Coronary artery (tissue), 2 donors: ENCODE data around the gene SEMA4A.

Experiments used
- DNase-seq: peaks from one replicate; pipeline ENCODE4 v3.0.0-alpha.2; 2017; ENCODE audit warnings: low spot score
- H3K27ac ChIP-seq, 2 donors: fragments of 200-600 bp; sonication (generic); one replicate each; pipeline ENCODE4 v1.5.1; 2016 to 2019
- H3K4me3 ChIP-seq: fragments of 200-600 bp; sonication (generic); 2 replicates; pipeline ENCODE4 v1.5.1; 2016; ENCODE audit warnings: mild to moderate bottlenecking, moderate library complexity
- TF ChIP-seq, protein P1 (sequence below): fragments of 200-600 bp; sonication (generic); IDR thresholded peaks from one replicate; pipeline ENCODE4 v1.5.1; 2019; ENCODE audit warnings: antibody characterized with exemption

Gene SEMA4A

DNA sequence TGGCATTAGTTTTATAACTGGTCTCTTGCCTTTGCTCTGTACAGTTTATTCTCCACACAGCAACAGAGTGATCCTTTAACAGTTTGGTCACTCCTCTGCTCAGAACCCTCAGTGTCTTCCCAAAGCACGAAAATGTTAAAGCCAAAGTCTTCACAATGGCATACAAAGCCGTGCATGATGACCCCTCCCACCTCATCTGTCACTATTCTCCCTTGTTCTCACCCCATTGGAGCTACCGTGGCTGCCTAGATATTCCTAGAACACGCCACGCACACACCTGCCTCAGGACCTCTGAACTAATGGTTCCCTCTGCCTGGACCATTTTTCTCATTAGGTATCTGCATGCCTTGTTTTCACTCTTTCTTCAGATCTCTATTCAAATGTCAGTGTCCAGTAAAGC lies 8.6 kb upstream of the SEMA4A start:
- DNase-seq: no peak
- TF ChIP-seq, protein P1, sequence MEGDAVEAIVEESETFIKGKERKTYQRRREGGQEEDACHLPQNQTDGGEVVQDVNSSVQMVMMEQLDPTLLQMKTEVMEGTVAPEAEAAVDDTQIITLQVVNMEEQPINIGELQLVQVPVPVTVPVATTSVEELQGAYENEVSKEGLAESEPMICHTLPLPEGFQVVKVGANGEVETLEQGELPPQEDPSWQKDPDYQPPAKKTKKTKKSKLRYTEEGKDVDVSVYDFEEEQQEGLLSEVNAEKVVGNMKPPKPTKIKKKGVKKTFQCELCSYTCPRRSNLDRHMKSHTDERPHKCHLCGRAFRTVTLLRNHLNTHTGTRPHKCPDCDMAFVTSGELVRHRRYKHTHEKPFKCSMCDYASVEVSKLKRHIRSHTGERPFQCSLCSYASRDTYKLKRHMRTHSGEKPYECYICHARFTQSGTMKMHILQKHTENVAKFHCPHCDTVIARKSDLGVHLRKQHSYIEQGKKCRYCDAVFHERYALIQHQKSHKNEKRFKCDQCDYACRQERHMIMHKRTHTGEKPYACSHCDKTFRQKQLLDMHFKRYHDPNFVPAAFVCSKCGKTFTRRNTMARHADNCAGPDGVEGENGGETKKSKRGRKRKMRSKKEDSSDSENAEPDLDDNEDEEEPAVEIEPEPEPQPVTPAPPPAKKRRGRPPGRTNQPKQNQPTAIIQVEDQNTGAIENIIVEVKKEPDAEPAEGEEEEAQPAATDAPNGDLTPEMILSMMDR: no peak
- Histone ChIP-seq H3K27ac (no peak overlapping the region), H3K4me3 (no peak overlapping the region)

DNA sequence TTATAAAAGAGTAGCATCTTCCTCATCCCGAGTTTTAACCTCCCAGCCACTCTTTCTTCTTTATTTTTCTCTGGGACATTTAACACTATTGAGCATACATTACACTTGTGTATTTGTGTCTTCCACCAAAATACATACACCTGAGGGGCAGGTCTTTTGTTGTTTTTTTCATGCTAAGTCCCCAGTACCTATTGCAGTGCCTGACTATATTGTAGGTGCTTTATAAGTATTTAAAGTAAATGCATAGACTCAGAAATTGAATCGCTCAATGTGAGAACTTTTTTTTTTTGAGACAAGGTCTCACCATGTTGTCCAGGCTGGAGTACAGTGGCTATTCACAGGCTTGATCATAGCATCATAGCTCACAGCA lies 7.8 kb upstream of the SEMA4A start:
- no peak overlapping the region for H3K27ac ChIP-seq
- TF ChIP-seq, protein P1: no peak
- no peak overlapping the region for H3K4me3 ChIP-seq
- no peak for DNase-seq

DNA sequence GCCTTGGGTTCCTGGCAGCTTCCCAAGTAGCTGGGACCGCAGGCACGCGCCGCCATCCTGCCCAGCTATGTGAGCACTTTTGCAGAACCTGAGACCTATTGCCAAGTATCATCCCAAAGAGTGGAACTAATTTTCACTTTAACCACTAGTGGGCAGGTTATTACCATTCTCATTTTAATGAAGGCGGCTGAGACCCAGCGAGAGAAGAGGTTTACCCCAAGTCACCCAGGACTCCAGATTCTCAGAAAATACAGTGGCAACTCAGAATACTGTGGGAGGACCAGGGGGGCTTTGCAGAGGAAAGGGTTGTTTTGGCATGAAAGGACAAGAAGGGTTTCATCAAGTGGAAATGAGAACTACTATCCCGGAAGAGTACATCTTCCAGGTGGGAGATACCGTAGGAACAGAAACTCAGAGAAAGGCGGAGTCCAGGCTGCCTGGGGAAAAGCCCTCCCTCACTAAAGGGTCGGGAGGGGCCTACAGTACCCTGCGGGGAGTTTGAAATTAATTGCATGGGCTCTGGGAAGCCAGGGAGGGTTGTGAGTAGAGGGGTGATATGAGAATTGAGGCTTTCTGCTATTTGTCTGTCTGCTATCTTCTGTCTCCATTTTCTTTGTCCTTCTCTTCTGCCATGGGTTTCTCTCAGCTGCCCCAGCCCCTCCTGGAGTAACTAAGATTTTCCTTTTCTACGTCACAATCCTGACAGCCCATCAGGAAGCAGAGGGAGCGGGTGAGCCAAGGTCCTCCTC lies 7.2 kb upstream of the SEMA4A start:
- Histone ChIP-seq H3K4me3 (peak overlapping the region; percentile 31), H3K27ac (no peak overlapping the region)
- DNase-seq: no peak
- TF ChIP-seq, protein P1: peak; percentile 36

DNA sequence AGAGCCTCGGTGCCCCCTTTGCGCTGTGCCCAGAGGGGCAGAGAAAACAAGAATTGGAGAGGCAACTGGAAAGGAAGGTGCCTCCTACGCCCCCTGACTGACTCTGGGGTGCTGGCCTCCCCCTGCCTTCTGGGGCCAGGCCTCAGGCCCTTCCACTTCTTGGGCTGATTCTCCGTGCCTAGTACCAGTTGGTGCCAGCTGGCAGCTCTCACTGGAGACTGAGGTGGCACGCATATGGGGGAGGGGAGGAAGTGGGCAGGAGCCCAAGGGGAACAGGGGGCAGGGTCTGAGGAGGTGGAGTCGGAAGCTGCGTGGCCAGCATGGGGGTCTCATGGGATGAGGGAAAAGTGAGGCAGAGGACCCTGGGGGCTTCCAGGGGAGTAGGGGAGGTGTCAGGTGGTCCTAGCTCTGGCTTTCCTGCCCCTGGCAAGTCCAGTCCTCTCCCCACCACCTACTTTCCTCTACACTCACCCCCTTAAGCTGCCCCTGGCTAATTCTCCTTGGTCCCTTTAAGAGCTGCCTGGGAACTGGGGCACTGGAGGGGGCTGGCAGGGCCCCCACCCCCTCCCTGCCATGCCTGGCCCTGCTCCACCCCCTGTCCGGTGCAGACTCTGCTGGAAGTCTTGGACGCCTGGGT lies 6.5 kb upstream of the SEMA4A start:
- no peak overlapping the region for H3K4me3 ChIP-seq
- no peak for DNase-seq
- TF ChIP-seq, protein P1: no peak
- H3K27ac ChIP-seq: no peak overlapping the region

DNA sequence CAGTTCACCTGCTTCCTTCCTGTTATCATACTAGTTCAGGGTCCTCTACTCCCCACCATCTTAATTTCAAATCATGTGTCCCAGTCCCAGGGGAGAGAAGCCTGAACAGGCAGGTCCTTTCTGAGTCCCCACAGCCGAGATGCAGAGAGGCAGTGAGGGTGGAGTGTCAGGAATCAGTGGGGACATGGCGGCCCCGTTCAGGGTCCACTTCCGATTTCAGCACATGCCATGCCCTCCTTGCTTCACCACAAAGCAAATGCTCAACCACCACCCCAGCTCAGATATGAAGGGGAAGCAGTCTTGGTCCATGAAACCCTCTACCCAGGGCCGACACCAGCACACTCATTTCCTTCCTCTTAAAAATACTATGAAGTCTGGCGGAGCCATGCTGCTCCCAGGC lies 5.2 kb upstream of the SEMA4A start:
- TF ChIP-seq, protein P1: no peak
- H3K27ac ChIP-seq: peak overlapping the region in 1 of 2 donors; percentile 43
- no peak for DNase-seq
- no peak overlapping the region for H3K4me3 ChIP-seq

DNA sequence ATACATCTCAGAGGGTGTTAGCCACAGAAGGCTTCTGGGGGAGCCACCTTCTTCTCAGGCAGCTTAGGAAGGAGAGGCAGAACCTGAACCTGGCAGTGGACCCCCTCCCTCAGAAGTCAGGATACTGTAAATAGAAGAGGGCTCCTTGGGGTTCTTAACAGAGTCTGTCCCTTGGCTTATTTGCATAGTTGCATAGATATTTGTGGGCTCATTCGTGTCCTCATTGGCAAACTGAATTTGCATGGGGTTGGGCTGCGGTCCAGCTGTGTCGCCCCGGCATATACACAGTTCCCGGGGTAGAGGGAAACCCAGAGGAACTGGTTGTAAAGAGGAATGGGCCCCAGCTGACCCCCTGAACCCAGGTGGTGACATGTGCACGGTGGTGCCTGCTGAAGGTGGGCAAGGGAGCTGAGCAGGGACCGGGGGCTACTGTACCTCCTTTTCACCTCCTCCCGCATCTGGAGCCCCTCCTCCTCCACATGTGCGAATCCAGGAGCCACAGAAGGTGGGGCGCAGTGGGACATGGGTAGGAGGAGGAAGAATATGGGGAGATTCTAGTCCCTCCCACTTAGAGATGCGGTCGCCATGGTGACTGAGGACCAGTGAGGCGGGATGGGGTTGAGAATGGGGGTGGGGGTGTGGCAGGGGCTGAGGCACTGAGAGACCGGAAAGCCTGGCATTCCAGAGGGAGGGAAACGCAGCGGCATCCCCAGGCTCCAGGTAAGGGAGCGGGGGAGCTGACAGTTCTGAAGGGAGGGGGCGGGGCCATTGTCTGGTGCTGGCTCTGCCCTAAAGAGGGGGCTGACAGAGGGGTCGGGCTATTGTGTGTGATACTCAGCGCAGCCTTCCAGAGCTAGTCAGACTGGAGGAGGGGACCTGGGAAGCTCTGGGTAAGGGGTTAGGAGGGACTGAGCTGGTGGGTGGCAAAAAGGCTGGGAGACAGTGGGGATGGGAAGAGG lies 3.7 kb upstream of the SEMA4A start:
- Histone ChIP-seq H3K27ac (no peak overlapping the region), H3K4me3 (no peak overlapping the region)
- TF ChIP-seq, protein P1: no peak
- no peak for DNase-seq
